Activated T-cell treated with anti-CD3 and anti-CD28 coated beads, Interleukin-2, amount 50 U/mL, for 4 hours (primary cell): ENCODE data around the gene ARF3. TPM values are rescaled to one million over a fixed set of nuclear protein-coding genes. Genes with fewer than 3 reads are reported as not detected.
A peak's percentile ranks its signal among the peaks of the same experiment; 100 is the strongest.

Experiments
- ATAC-seq, 2 donors: fragments of 200-7000 bp; cut with Tn5 transposase; one replicate each; pipeline ENCODE4 v1.10.0; 2021
- DNase-seq: peaks from one replicate; pipeline ENCODE4 v3.0.0-alpha.2; 2020
- H3K27me3 Mint-ChIP-seq: one replicate; pipeline ENCODE4 v1.8.0; 2021; ENCODE audit warnings: low read depth, mixed read lengths
- H3K36me3 Mint-ChIP-seq: one replicate; pipeline ENCODE4 v1.8.0; 2022; ENCODE audit warnings: mixed read lengths; ENCODE audit not compliant: insufficient read depth
- H3K4me1 Mint-ChIP-seq: one replicate; pipeline ENCODE4 v1.8.0; 2021; ENCODE audit warnings: low read depth, mixed read lengths
- H3K4me3 Mint-ChIP-seq: one replicate; pipeline ENCODE4 v1.8.0; 2021; ENCODE audit warnings: mild to moderate bottlenecking, moderate library complexity, mixed read lengths
- H3K9me3 Mint-ChIP-seq: one replicate; pipeline ENCODE4 v1.8.0; 2021; ENCODE audit warnings: mixed read lengths
- total RNA-seq, 3 donors: library from RNA; stranded (reverse); gene quantifications; one replicate each; pipeline ENCODE4 v1.2.1, GENCODE V29; 2021

ARF3 gene
- total RNA-seq, 3 donors from 2014 or later, result 98.6 to 110 (median 109) TPM

DNA sequence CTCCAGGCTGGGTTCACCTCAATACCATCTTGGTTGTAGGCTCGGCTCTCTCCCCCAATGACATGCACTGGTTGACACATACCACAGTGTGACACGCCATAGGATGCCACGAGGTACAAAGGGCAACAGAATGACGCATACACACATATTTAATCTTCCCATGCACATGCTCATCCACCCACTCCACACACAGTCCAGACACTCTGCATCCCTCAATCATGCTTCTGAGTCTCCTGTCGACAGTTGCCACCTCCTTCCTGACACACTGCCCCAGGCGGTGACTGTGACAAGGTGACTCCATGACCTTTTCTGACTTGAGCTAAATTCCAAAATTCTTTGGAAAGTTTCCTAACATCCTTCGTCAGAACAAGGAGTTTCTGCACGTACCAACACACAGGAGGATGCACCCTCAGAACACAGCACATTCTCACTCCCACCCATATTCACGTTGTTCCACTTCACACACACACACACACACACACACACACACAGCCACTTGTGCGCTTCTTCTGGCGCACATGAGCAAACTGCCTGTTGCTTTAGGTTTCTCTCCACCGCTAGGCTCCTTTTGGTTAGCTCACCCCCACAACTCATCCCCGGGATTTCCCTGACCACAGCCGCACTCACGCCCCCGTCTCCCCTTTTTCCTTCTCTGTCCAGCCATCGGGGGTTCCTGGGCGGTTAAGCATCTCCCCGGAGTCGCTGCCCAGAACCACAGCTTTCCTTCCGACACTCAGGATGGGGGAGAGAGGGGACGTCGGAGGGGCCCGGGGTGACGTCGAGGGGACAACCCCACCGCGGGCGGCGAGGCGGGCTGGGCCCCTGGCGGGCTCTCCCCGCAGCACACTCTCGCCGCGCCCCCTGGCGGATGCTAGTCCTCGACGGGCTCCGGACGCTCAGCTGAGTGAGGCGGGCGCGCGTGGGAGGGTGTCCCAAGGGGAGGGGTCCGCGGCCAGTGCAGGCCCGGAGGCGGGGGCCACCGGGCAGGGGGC lies 20.3 kb upstream of the ARF3 start:
- Mint-ChIP-seq H3K36me3 (no peaks in the 10 kb centered on the region), H3K4me3 (peak overlapping the region; percentile 35), H3K27me3 (peaks cover 51% of the 10 kb centered on the region), H3K4me1 (peaks cover 50% of the 10 kb centered on the region), H3K9me3 (no peaks in the 10 kb centered on the region)
- DNase-seq (peak; percentile 83), ATAC-seq (peak; percentile 63 to 67)

DNA sequence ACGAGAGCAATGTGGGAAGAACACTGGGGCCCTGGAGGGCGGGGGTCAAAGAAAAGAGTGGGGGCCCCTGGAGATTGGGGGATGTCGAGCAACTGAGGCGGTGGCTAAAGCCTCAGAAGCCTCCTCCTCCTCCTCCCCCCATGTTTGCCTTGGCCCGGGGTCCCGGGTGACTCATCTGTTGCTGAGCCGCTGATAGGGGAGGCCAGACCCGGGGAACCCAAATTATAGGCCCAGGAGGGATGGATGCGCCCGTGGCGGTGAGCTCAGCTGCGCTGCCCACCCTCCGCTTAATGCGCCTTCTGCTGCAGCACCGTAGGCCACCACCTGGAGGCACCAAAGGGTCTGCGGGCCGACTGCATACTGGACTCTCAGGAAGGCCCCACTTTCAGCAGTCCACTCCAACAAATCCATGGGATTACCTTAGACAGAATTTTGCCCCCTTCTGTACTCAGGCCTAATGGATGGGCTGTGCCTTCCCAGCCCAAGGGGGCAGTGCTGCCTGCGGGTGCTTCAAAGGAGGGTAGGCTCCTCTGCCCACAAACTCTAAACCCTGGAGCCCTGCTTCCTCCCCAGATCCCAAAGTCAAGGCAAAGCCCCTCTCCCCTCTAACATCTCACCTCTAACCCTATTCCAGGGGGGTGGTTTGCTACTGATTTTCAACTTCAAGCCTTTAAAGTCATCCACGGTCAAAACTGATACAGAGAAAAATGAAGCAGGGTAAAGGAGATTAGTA lies 16.8 kb upstream of the ARF3 start:
- no peak for ATAC-seq
- Mint-ChIP-seq H3K9me3 (no peaks in the 10 kb centered on the region), H3K36me3 (no peaks in the 10 kb centered on the region), H3K27me3 (peaks cover 54% of the 10 kb centered on the region), H3K4me1 (peaks cover 48% of the 10 kb centered on the region), H3K4me3 (no peak overlapping the region)
- no peak for DNase-seq

DNA sequence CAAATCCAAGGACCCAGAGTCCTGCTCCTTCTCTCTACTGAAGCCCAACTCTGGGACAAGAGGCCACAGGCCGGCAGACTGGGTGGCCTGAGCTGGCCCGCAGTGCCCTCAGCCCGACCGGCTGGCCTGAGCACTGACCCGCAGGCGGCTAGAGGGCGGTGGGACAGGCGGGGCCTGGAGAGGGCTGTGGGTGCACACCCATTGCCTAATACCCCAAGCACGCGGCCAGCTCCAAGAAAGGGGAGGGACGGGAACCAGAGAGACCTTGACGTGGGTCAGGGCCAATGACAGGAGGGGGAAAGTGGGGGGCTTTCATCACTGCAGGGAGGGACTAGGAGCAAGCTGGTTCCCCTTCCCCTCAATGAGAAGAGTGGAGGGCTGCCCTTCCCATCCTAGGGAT lies 16.2 kb upstream of the ARF3 start:
- Mint-ChIP-seq H3K9me3 (no peaks in the 10 kb centered on the region), H3K4me3 (no peak overlapping the region), H3K4me1 (peaks cover 46% of the 10 kb centered on the region), H3K36me3 (no peaks in the 10 kb centered on the region), H3K27me3 (peaks cover 52% of the 10 kb centered on the region)
- no peak for DNase-seq
- ATAC-seq, result no peak

DNA sequence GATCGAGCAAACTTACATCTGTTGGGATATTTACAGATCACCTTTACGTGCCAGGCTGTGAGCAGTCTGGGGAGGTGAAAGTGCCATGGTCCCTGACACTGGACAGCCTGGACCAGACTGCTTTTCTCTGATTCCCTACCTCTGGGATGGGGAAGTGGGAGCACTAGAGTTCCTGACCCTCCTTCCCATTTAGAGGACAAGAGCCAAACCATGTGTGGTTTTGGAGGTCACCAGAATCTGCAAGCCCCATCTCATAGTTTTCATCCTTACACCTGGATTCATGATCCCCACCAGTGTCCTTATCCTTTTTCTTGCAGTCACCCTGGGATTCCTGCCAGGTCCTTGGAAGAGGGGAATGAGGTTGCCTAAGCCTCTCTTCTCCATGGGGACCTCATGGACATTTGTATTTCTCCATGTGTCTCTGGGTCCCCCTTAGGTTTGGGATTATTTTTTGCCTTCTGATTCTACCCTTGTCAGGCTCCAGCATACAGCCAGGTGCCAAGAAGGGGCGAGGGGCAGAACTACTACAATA lies 15.7 kb upstream of the ARF3 start:
- H3K4me3 Mint-ChIP-seq, result no peak overlapping the region
- peaks cover 46% of the 10 kb centered on the region for H3K4me1 Mint-ChIP-seq
- no peaks in the 10 kb centered on the region for H3K9me3 Mint-ChIP-seq

DNA sequence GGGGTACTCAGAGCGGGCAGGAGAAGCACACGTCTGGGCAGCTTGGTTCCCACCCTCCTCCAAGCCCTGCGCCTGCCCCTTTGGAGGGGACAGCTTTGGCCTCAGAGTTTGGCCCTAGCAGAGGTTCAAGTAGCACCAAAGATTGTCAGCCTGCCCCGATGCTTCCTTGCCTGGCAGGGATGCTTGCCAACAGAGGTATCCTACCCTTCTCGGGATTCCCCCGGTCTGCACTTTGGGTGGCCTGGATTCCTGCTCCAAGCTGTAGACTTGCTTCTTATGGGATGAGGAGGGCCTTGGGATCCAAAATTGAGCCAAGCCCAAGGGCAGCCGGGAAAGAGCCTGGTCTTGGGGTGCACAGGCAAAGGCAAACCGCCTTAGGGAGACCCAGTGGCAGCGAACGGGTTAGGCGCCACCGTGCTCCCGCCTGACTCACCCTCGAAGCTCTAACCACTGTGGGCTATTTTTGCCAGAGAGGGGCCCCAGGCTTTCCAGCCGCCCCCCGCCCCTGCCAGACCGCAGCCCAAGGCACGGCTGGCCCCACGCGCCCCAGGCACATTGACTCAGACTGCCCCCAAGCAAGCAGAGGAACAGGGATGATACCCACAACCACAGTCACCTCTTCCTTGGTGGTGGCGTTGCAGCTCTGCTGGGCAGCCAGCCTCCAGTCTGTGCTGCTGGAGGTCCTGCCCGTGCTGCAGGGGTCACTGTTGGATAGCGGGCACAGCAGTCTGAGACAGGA lies 15.1 kb upstream of the ARF3 start:
- no peaks in the 10 kb centered on the region for H3K36me3 Mint-ChIP-seq
- DNase-seq (no peak), ATAC-seq (peak; percentile 34 to 38)
- peak overlapping the region; percentile 63 for H3K4me3 Mint-ChIP-seq
- H3K27me3 Mint-ChIP-seq, result peaks cover 46% of the 10 kb centered on the region
- H3K4me1 Mint-ChIP-seq, result peaks cover 41% of the 10 kb centered on the region
- H3K9me3 Mint-ChIP-seq, result no peaks in the 10 kb centered on the region

More for the DNA sequence above, 15.7 kb upstream of the ARF3 start:
- Mint-ChIP-seq H3K27me3 (peaks cover 52% of the 10 kb centered on the region), H3K36me3 (no peaks in the 10 kb centered on the region)
- ATAC-seq (no peak), DNase-seq (no peak)

DNA sequence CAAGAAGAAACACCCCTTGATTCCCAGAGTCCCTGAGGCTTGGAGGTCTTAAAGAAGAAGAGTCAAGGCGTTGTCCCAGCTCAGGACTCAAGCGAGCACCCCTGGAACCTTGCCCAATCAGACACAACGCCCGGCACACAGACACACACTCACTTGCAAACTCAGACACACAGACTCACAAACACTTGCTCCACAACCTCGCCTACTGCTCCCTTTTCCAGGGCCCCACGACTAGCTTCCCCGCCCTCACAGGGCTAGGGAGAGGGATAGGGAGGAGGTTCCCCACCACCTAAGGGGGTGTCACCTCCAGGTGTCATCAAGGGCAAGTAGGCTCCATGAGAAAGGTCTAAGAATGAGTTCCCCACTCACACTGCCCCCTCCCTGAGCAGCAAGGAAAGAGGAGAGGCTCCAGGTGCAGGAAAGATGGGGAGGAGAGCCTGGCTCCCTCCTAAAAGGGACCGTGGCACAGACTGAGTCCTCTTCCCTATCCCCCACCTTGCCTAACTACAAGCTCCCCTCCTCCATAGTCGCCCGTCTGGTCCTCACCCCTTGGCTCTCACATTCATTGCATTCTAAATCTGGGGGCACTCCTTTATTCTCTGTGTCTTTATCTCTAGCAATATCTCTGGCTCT lies 13.5 kb upstream of the ARF3 start:
- DNase-seq (no peak), ATAC-seq (no peak)
- no peaks in the 10 kb centered on the region for H3K36me3 Mint-ChIP-seq
- no peaks in the 10 kb centered on the region for H3K9me3 Mint-ChIP-seq
- H3K27me3 Mint-ChIP-seq, result peaks cover 45% of the 10 kb centered on the region
- peak overlapping the region; percentile 63 for H3K4me3 Mint-ChIP-seq
- peaks cover 35% of the 10 kb centered on the region for H3K4me1 Mint-ChIP-seq

DNA sequence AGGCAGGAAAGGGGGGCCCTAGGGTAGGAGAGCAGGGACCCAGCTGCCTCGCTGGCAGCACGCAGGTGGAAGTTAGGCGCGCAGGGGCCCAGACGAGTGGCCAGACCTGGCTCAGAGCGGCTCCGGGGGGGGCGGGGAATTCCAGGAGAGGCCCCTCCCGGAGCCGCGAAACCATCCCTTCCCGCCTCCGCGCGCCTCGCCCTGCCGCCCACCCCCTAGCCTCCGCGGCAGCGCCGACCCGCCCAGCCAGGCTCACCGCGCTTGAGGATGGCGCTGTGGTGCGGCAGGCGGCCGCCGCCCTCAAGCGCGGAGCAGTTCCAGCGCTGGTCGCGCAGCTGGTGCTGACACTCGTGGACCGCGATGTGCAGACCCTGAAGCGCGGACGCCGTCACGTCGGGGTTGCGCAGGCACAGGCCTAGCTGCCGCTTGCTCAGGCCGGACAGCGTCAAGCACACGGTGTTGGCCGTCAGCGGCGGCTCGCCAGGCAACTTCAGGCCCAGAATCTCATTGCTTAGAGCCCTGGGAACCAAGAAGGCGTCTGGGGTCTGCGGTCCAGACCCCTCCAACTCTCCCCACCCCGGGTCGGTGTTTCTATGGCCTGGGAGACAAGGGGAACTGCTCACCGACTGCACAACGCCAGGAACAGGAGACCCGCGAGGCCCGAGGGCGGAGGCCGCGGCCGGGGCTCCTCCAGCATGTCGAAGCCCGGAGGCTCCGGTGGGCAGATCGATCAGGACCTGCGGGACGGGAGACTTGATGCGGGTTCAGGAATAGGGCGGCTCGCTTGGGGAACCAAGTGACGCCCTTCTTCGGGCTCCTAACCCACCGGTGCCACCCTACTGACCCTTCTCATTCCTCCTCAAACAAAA lies 12.8 kb upstream of the ARF3 start:
- DNase-seq (peak; percentile 59), ATAC-seq (peak; percentile 55 to 56)
- H3K36me3 Mint-ChIP-seq, result no peaks in the 10 kb centered on the region
- peak overlapping the region; percentile 16 for H3K4me3 Mint-ChIP-seq
- no peaks in the 10 kb centered on the region for H3K9me3 Mint-ChIP-seq
- H3K27me3 Mint-ChIP-seq, result peaks cover 44% of the 10 kb centered on the region
- H3K4me1 Mint-ChIP-seq, result peaks cover 35% of the 10 kb centered on the region

DNA sequence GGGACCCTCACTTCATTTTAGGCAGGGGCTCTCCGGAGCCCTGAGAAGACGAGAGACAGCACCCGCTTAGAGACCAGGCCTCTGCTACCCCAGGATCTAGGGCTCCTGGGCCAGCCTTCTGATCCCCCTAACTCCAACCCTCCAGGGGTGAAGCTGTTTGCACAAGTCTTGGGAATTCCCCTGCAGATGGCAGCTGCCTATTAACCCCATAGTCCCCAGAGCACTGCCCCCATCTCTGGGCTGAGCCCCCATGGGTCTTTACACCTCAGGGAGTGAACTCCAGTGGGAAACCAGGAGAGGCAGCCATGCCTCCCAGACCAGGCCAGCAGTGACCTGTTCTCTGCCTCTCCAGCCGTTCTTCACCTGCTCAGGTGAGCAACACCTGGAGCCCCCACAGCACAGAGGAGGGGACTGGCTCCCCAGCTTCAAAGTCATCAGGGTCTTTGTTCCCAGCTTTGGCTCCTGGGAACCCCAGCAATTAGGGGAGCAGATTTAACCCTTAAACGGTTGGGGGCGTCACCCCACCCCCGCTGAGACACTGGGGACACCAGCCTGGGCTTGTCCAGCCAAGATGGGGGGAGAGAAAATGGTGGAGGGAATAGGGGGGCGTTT lies 12.0 kb upstream of the ARF3 start:
- H3K4me3 Mint-ChIP-seq, result peak overlapping the region; percentile 16
- DNase-seq (no peak), ATAC-seq (no peak)
- H3K9me3 Mint-ChIP-seq, result no peaks in the 10 kb centered on the region
- H3K4me1 Mint-ChIP-seq, result peaks cover 35% of the 10 kb centered on the region
- H3K27me3 Mint-ChIP-seq, result peaks cover 41% of the 10 kb centered on the region
- H3K36me3 Mint-ChIP-seq, result no peaks in the 10 kb centered on the region

DNA sequence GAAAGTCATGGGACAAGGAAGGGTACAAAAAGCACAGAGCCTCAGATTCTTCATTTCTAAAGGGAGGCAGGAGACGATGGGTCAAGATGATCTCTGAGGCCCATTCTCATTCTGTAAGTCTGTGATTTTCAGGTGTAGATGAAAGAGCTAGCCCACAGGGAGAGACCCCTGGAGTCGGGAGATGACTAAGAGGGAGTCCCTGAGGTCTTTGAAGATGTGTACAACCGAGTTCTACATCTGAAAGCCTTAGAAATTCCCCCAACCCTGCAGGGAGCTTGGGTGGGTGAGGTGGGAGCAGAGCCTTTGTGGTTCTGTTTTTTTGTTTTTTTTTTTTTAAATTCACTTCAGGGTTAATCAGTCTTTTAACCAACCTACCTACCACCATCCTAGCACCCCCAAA lies 11.2 kb upstream of the ARF3 start:
- H3K36me3 Mint-ChIP-seq, result no peaks in the 10 kb centered on the region
- H3K27me3 Mint-ChIP-seq, result peaks cover 34% of the 10 kb centered on the region
- no peaks in the 10 kb centered on the region for H3K9me3 Mint-ChIP-seq
- ATAC-seq (no peak), DNase-seq (no peak)
- no peak overlapping the region for H3K4me3 Mint-ChIP-seq
- peaks cover 35% of the 10 kb centered on the region for H3K4me1 Mint-ChIP-seq

DNA sequence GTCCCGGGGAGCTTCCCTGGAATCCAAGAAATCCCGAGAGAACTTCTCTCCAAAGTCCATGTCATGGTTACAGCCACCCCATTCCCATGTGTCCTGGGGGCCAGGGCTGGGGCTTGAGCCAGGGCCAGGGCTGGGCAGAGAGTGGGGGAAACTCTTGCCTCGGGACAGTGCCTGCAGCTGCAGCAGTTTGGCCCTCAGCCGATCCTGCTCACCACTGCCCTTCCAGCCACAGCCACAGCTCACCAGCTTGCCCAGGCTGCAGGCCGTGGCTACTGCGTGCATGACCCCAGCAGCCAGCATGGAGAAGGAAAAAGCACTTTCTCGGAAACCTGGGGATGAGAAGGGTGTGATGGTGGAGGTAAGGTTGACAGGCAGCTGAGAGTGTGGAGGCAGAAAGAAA lies 10.7 kb upstream of the ARF3 start:
- Mint-ChIP-seq H3K9me3 (no peaks in the 10 kb centered on the region), H3K4me3 (no peak overlapping the region), H3K4me1 (peaks cover 35% of the 10 kb centered on the region), H3K27me3 (peaks cover 29% of the 10 kb centered on the region), H3K36me3 (no peaks in the 10 kb centered on the region)
- no peak for ATAC-seq
- no peak for DNase-seq

DNA sequence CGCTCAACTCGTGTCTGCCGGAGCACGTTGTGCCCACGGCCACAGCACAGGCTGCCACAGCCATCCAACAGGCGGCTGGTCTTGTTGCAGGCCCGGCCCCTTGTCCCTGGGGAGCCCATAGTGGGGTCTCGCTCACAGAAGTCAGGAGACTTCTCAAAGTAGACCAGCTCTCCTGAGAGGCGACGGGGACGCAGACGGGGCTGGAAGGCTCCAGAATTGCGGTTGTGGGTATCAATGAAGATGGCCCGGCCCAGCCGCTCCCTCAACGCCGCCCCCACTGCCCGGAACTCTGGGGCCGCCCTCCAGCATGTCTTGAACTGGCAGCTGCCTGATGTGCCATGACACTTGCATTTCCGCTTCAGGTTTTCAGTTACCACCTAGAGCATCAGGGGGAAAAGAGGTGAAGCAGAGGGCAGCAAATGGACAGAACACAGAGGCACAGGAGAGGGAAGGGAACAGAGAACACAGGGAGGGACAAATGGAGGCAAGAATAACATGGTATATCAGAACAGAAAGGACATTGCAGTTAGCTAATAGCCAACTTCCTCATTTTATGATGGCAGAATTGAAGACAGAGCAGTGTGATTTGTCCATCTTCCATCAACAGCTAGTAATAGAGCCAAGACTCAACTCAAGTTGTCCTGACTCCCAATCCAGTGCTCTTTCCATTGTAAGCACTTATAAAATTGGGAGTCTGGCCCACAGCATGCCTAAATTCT lies 9.0 kb upstream of the ARF3 start:
- H3K36me3 Mint-ChIP-seq, result no peaks in the 10 kb centered on the region
- no peak for DNase-seq
- H3K4me3 Mint-ChIP-seq, result no peak overlapping the region
- H3K4me1 Mint-ChIP-seq, result peaks cover 24% of the 10 kb centered on the region
- no peaks in the 10 kb centered on the region for H3K9me3 Mint-ChIP-seq
- no peak for ATAC-seq
- H3K27me3 Mint-ChIP-seq, result peaks cover 17% of the 10 kb centered on the region

DNA sequence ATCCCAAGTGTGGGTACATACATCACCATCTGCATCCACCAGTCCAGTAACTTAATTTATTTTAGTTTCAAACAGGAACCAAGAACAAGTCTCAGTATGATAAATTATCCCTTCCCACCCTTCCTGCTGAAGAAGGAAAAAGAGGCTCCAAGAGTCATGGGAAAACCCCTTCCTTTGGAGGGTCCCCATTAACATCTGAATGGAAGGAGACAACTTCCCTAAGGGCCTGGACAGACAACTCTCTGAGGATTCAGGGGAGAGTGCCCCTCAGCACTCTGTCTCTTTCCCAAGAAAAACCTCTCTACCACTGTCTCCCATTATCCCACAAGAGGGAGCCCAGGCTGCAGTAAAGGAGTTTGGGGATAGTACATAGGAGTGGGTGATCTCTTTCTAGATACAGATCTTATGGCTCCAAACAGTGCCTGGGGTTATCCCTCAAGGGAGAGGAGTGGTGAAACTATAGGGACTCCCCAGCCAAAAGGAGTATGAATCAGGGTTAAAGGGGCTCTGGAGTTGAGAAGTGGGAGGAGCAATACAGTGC lies 8.1 kb upstream of the ARF3 start:
- DNase-seq (no peak), ATAC-seq (peak in 1 of 2 donors; percentile 36)
- H3K4me1 Mint-ChIP-seq, result peaks cover 14% of the 10 kb centered on the region
- peaks cover 7% of the 10 kb centered on the region for H3K27me3 Mint-ChIP-seq
- H3K36me3 Mint-ChIP-seq, result no peaks in the 10 kb centered on the region
- no peak overlapping the region for H3K4me3 Mint-ChIP-seq
- H3K9me3 Mint-ChIP-seq, result no peaks in the 10 kb centered on the region
